HEK293 (cell line): ENCODE data around the gene DTL.

Experiments used
- GLIS1 ChIP-seq: fragments of 450-650 bp; formaldehyde crosslinking; IDR thresholded peaks from 2 replicates; pipeline ENCODE4 v1.5.1; 2016; ENCODE audit warnings: missing biosample characterization, missing genetic modification characterization
- INSM2 ChIP-seq: fragments of 450-650 bp; formaldehyde crosslinking; IDR thresholded peaks from 2 replicates; pipeline ENCODE4 v1.5.1; 2016; ENCODE audit warnings: missing biosample characterization, missing genetic modification characterization
- KLF10 ChIP-seq: fragments of 450-650 bp; IDR thresholded peaks from 2 replicates; pipeline ENCODE4 v1.5.1; 2018; ENCODE audit warnings: missing biosample characterization, mild to moderate bottlenecking, missing genetic modification characterization
- ZNF121 ChIP-seq: fragments of 450-650 bp; formaldehyde crosslinking; IDR thresholded peaks from 2 replicates; pipeline ENCODE4 v1.5.1; 2016; ENCODE audit warnings: missing biosample characterization, missing genetic modification characterization
- ZNF140 ChIP-seq: fragments of 450-650 bp; formaldehyde crosslinking; IDR thresholded peaks from 2 replicates; pipeline ENCODE4 v1.5.1; 2016; ENCODE audit warnings: missing biosample characterization, missing genetic modification characterization
- ZNF184 ChIP-seq: fragments of 450-650 bp; IDR thresholded peaks from 2 replicates; pipeline ENCODE4 v1.5.1; 2018; ENCODE audit warnings: missing biosample characterization, mild to moderate bottlenecking, missing genetic modification characterization
- ZNF23 ChIP-seq: fragments of 450-650 bp; formaldehyde crosslinking; IDR thresholded peaks from 2 replicates; pipeline ENCODE4 v1.5.1; 2016; ENCODE audit warnings: missing biosample characterization, missing genetic modification characterization, borderline replicate concordance
- ZNF24 ChIP-seq: fragments of 450-650 bp; formaldehyde crosslinking; IDR thresholded peaks from 2 replicates; pipeline ENCODE4 v1.5.1; 2016; ENCODE audit warnings: missing biosample characterization, missing genetic modification characterization
- ZNF423 ChIP-seq: fragments of 450-650 bp; formaldehyde crosslinking; IDR thresholded peaks from 2 replicates; pipeline ENCODE4 v1.5.1; 2016; ENCODE audit warnings: missing biosample characterization, missing genetic modification characterization
- ZNF623 ChIP-seq: fragments of 450-650 bp; formaldehyde crosslinking; IDR thresholded peaks from 2 replicates; pipeline ENCODE4 v1.5.1; 2016; ENCODE audit warnings: missing biosample characterization, missing genetic modification characterization
- ZNF658 ChIP-seq: fragments of 450-650 bp; formaldehyde crosslinking; IDR thresholded peaks from 2 replicates; pipeline ENCODE4; 2016; ENCODE audit warnings: missing biosample characterization, missing genetic modification characterization
- ZNF660 ChIP-seq: fragments of 450-650 bp; IDR thresholded peaks from 2 replicates; pipeline ENCODE4 v1.5.1; 2018; ENCODE audit warnings: missing biosample characterization, mild to moderate bottlenecking, missing genetic modification characterization
- ZNF792 ChIP-seq: fragments of 450-650 bp; formaldehyde crosslinking; IDR thresholded peaks from 2 replicates; pipeline ENCODE4 v1.5.1; 2016; ENCODE audit warnings: missing biosample characterization, missing genetic modification characterization
- ZSCAN23 ChIP-seq: fragments of 450-650 bp; formaldehyde crosslinking; IDR thresholded peaks from 2 replicates; pipeline ENCODE4 v1.5.1; 2016; ENCODE audit warnings: missing biosample characterization, missing genetic modification characterization
- TF ChIP-seq, protein P1 (sequence below): fragments of 450-650 bp; formaldehyde crosslinking; IDR thresholded peaks from 2 replicates; pipeline ENCODE4 v1.5.1; 2016; ENCODE audit warnings: missing biosample characterization, missing genetic modification characterization
- TF ChIP-seq, protein P2 (sequence below): fragments of 450-650 bp; formaldehyde crosslinking; IDR thresholded peaks from 2 replicates; pipeline ENCODE4 v1.5.1; 2016; ENCODE audit warnings: missing biosample characterization, missing genetic modification characterization
- TF ChIP-seq, protein P3 (sequence below): fragments of 450-650 bp; formaldehyde crosslinking; IDR thresholded peaks from 2 replicates; pipeline ENCODE4 v1.5.1; 2016; ENCODE audit warnings: missing biosample characterization, missing genetic modification characterization, borderline replicate concordance
- TF ChIP-seq, protein P4 (sequence below): fragments of 450-650 bp; formaldehyde crosslinking; conservative IDR thresholded peaks from 2 replicates; pipeline ENCODE4 v1.5.1; 2016; ENCODE audit warnings: low read depth, missing biosample characterization, missing genetic modification characterization
- TF ChIP-seq, protein P5 (sequence below): fragments of 450-650 bp; IDR thresholded peaks from 2 replicates; pipeline ENCODE4 v1.5.1; 2018; ENCODE audit warnings: missing biosample characterization, missing genetic modification characterization
- TF ChIP-seq, protein P6 (sequence below): fragments of 450-650 bp; formaldehyde crosslinking; IDR thresholded peaks from 2 replicates; pipeline ENCODE4 v1.5.1; 2016; ENCODE audit warnings: missing biosample characterization, missing genetic modification characterization

Gene DTL

GRCh38 chr1:212035835-212036605 is 472 bp downstream of the DTL start (continued):
- TF ChIP-seq, protein P1, sequence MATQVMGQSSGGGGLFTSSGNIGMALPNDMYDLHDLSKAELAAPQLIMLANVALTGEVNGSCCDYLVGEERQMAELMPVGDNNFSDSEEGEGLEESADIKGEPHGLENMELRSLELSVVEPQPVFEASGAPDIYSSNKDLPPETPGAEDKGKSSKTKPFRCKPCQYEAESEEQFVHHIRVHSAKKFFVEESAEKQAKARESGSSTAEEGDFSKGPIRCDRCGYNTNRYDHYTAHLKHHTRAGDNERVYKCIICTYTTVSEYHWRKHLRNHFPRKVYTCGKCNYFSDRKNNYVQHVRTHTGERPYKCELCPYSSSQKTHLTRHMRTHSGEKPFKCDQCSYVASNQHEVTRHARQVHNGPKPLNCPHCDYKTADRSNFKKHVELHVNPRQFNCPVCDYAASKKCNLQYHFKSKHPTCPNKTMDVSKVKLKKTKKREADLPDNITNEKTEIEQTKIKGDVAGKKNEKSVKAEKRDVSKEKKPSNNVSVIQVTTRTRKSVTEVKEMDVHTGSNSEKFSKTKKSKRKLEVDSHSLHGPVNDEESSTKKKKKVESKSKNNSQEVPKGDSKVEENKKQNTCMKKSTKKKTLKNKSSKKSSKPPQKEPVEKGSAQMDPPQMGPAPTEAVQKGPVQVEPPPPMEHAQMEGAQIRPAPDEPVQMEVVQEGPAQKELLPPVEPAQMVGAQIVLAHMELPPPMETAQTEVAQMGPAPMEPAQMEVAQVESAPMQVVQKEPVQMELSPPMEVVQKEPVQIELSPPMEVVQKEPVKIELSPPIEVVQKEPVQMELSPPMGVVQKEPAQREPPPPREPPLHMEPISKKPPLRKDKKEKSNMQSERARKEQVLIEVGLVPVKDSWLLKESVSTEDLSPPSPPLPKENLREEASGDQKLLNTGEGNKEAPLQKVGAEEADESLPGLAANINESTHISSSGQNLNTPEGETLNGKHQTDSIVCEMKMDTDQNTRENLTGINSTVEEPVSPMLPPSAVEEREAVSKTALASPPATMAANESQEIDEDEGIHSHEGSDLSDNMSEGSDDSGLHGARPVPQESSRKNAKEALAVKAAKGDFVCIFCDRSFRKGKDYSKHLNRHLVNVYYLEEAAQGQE (tag by site-specific recombination), result 0 out of 2 replicates have a peak, but pooled peaks have one; percentile 16
- TF ChIP-seq ZSCAN23 (tag by site-specific recombination) (0 out of 2 replicates have a peak, but pooled peaks have one; percentile 65), GLIS1 (tag by site-specific recombination) (no peak), INSM2 (tag by site-specific recombination) (peak; percentile 32; the same call in 1 of the 2 replicates), ZNF140 (tag by site-specific recombination) (no peak), ZNF658 (tag by site-specific recombination) (no peak), ZNF24 (tag by site-specific recombination) (peak; percentile 12; the same call in 1 of the 2 replicates), KLF10 (tag by site-specific recombination) (no peak; the same call in 1 of the 2 replicates), ZNF792 (0 out of 2 replicates have a peak, but pooled peaks have one; percentile 26), ZNF660 (tag by site-specific recombination) (peak; percentile 71), ZNF23 (no peak), ZNF623 (no peak), ZNF184 (tag by site-specific recombination) (no peak), ZNF423 (tag by site-specific recombination) (no peak), ZNF121 (tag by site-specific recombination) (no peak)
- TF ChIP-seq, protein P2, sequence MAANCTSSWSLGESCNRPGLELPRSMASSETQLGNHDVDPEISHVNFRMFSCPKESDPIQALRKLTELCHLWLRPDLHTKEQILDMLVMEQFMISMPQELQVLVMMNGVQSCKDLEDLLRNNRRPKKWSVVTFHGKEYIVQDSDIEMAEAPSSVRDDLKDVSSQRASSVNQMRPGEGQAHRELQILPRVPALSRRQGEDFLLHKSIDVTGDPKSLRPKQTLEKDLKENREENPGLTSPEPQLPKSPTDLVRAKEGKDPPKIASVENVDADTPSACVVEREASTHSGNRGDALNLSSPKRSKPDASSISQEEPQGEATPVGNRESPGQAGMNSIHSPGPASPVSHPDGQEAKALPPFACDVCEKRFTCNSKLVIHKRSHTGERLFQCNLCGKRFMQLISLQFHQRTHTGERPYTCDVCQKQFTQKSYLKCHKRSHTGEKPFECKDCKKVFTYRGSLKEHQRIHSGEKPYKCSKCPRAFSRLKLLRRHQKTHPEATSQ (tag by site-specific recombination), result 0 out of 2 replicates have a peak, but pooled peaks have one; percentile 15
- TF ChIP-seq, protein P3, sequence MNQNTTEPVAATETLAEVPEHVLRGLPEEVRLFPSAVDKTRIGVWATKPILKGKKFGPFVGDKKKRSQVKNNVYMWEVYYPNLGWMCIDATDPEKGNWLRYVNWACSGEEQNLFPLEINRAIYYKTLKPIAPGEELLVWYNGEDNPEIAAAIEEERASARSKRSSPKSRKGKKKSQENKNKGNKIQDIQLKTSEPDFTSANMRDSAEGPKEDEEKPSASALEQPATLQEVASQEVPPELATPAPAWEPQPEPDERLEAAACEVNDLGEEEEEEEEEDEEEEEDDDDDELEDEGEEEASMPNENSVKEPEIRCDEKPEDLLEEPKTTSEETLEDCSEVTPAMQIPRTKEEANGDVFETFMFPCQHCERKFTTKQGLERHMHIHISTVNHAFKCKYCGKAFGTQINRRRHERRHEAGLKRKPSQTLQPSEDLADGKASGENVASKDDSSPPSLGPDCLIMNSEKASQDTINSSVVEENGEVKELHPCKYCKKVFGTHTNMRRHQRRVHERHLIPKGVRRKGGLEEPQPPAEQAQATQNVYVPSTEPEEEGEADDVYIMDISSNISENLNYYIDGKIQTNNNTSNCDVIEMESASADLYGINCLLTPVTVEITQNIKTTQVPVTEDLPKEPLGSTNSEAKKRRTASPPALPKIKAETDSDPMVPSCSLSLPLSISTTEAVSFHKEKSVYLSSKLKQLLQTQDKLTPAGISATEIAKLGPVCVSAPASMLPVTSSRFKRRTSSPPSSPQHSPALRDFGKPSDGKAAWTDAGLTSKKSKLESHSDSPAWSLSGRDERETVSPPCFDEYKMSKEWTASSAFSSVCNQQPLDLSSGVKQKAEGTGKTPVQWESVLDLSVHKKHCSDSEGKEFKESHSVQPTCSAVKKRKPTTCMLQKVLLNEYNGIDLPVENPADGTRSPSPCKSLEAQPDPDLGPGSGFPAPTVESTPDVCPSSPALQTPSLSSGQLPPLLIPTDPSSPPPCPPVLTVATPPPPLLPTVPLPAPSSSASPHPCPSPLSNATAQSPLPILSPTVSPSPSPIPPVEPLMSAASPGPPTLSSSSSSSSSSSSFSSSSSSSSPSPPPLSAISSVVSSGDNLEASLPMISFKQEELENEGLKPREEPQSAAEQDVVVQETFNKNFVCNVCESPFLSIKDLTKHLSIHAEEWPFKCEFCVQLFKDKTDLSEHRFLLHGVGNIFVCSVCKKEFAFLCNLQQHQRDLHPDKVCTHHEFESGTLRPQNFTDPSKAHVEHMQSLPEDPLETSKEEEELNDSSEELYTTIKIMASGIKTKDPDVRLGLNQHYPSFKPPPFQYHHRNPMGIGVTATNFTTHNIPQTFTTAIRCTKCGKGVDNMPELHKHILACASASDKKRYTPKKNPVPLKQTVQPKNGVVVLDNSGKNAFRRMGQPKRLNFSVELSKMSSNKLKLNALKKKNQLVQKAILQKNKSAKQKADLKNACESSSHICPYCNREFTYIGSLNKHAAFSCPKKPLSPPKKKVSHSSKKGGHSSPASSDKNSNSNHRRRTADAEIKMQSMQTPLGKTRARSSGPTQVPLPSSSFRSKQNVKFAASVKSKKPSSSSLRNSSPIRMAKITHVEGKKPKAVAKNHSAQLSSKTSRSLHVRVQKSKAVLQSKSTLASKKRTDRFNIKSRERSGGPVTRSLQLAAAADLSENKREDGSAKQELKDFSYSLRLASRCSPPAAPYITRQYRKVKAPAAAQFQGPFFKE, result no peak
- TF ChIP-seq, protein P4, sequence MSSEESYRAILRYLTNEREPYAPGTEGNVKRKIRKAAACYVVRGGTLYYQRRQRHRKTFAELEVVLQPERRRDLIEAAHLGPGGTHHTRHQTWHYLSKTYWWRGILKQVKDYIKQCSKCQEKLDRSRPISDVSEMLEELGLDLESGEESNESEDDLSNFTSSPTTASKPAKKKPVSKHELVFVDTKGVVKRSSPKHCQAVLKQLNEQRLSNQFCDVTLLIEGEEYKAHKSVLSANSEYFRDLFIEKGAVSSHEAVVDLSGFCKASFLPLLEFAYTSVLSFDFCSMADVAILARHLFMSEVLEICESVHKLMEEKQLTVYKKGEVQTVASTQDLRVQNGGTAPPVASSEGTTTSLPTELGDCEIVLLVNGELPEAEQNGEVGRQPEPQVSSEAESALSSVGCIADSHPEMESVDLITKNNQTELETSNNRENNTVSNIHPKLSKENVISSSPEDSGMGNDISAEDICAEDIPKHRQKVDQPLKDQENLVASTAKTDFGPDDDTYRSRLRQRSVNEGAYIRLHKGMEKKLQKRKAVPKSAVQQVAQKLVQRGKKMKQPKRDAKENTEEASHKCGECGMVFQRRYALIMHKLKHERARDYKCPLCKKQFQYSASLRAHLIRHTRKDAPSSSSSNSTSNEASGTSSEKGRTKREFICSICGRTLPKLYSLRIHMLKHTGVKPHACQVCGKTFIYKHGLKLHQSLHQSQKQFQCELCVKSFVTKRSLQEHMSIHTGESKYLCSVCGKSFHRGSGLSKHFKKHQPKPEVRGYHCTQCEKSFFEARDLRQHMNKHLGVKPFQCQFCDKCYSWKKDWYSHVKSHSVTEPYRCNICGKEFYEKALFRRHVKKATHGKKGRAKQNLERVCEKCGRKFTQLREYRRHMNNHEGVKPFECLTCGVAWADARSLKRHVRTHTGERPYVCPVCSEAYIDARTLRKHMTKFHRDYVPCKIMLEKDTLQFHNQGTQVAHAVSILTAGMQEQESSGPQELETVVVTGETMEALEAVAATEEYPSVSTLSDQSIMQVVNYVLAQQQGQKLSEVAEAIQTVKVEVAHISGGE (tag by site-specific recombination), result peak; percentile 47
- TF ChIP-seq, protein P5, sequence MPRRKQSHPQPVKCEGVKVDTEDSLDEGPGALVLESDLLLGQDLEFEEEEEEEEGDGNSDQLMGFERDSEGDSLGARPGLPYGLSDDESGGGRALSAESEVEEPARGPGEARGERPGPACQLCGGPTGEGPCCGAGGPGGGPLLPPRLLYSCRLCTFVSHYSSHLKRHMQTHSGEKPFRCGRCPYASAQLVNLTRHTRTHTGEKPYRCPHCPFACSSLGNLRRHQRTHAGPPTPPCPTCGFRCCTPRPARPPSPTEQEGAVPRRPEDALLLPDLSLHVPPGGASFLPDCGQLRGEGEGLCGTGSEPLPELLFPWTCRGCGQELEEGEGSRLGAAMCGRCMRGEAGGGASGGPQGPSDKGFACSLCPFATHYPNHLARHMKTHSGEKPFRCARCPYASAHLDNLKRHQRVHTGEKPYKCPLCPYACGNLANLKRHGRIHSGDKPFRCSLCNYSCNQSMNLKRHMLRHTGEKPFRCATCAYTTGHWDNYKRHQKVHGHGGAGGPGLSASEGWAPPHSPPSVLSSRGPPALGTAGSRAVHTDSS, result no peak
- TF ChIP-seq, protein P6, sequence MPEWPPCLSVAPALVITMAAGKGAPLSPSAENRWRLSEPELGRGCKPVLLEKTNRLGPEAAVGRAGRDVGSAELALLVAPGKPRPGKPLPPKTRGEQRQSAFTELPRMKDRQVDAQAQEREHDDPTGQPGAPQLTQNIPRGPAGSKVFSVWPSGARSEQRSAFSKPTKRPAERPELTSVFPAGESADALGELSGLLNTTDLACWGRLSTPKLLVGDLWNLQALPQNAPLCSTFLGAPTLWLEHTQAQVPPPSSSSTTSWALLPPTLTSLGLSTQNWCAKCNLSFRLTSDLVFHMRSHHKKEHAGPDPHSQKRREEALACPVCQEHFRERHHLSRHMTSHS (tag by site-specific recombination), result no peak
